C4-2B (cell line): ENCODE measurements around the gene ZNF814.
"Not testable (repeated sequence)": the region's sequence is repeated elsewhere in the genome, so short reads cannot be mapped to it uniquely, and the experiment has no call there.

ENCODE experiments used
- CTCF ChIP-seq: fragments of 450-650 bp; conservative IDR thresholded peaks from 2 replicates; pipeline ENCODE4 v1.5.1; 2017; ENCODE audit warnings: mild to moderate bottlenecking
- ZFX ChIP-seq: fragments of 450-650 bp; IDR thresholded peaks from 2 replicates; pipeline ENCODE4 v1.6.1; 2017

- not testable (repeated sequence) for TF ChIP-seq CTCF, ZFX
Observed at GRCh38 chr19:57854117-57854516, 34.7 kb downstream of the ZNF814 start.
